Measurements from ENCODE around the gene PLEKHM3.
"Not testable (repeated sequence)": the region's sequence is repeated elsewhere in the genome, so short reads cannot be mapped to it uniquely, and the experiment has no call there.

GRCh38 chr2:207811658-207812057, 213.7 kb downstream of the PLEKHM3 start:
- TF ChIP-seq REST (IDR thresholded peaks at IDR 0.05; ENCODE audit: insufficient read depth in 1 of 2, low read depth in 2 of 2, low read length in 1 of 2); POLR2AphosphoS5 (IDR thresholded peaks at IDR 0.05; ENCODE audit: low read depth, low read length); CTCF (IDR thresholded peaks at IDR 0.05); SIN3A (IDR thresholded peaks at IDR 0.05; ENCODE audit: borderline replicate concordance, insufficient read depth, low read depth, low read length): not testable (repeated sequence)

Data from Panc1 (cell line).